ENCODE measurements around the gene RNF168.
"Not testable (repeated sequence)": the region's sequence is repeated elsewhere in the genome, so short reads cannot be mapped to it uniquely, and the experiment has no call there.

RNF168 gene

DNA sequence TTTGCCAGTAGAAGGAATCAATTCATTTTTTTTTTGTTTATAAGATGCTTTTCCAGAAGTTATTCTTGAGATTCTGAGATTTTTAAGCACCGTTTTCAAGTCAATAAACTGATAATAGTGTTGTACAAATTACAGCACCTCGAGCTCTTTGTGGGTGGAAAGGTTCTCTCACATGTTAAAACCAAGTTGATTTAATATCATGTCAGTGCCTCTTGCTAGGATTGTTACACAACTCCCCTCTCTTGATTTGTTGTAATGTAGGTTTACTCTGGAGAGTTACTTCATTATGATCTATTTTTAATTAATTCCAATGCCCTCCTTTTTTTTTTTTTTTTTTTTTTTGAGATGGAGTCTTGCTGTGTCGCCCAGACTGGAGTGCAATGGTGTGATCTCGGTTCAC is 45.5 kb downstream of the RNF168 start:
- TF ChIP-seq, protein P1, sequence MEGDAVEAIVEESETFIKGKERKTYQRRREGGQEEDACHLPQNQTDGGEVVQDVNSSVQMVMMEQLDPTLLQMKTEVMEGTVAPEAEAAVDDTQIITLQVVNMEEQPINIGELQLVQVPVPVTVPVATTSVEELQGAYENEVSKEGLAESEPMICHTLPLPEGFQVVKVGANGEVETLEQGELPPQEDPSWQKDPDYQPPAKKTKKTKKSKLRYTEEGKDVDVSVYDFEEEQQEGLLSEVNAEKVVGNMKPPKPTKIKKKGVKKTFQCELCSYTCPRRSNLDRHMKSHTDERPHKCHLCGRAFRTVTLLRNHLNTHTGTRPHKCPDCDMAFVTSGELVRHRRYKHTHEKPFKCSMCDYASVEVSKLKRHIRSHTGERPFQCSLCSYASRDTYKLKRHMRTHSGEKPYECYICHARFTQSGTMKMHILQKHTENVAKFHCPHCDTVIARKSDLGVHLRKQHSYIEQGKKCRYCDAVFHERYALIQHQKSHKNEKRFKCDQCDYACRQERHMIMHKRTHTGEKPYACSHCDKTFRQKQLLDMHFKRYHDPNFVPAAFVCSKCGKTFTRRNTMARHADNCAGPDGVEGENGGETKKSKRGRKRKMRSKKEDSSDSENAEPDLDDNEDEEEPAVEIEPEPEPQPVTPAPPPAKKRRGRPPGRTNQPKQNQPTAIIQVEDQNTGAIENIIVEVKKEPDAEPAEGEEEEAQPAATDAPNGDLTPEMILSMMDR (IDR thresholded peaks at IDR 0.05; ENCODE audit: low read depth, low read length) = no peak
- no peak for DNase-seq (ENCODE audit: extremely low read depth, low read depth)

DNA sequence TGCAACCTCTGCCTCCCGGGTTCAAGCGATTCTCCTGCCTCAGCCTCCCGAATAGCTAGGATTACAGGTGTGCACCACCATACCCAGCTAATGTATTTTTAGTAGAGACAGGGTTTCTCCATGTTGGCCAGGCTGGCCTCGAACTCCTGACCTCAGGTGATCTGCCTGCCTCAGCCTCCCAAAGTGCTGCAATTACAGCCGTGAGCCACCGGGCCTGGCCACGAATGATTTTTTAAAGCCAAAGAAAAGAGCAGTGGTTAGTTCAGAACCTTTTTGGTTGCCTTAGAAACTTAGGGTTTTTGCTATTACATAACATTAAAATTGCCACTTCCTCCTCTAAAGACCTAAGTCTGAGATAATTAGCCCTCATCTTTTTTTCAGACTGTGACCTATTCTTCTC is 46.1 kb downstream of the RNF168 start:
- DNase-seq (ENCODE audit: extremely low read depth, low read depth) = not testable (repeated sequence)

DNA sequence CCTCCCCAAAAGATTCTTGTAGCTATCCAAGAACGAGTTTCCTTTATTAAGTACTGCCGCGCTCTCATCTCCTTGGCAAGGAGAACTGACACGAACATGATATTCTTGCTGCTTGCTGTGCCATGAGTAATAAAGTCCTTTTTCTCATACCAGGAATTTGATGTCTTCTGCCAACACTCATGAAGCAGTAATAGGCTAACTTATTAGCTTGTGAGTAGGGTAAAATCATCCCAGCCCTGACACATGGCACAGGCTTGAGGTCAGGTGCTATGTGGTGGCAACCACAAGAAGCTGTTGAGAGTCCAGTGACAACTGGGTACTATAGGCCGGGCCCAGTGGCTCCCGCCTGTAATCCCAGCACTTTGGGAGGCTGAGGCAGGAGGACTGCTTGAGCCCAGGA is 48.6 kb downstream of the RNF168 start:
- TF ChIP-seq, protein P1 (IDR thresholded peaks at IDR 0.05; ENCODE audit: low read depth, low read length) = no peak
- no peak for DNase-seq (ENCODE audit: extremely low read depth, low read depth)

DNA sequence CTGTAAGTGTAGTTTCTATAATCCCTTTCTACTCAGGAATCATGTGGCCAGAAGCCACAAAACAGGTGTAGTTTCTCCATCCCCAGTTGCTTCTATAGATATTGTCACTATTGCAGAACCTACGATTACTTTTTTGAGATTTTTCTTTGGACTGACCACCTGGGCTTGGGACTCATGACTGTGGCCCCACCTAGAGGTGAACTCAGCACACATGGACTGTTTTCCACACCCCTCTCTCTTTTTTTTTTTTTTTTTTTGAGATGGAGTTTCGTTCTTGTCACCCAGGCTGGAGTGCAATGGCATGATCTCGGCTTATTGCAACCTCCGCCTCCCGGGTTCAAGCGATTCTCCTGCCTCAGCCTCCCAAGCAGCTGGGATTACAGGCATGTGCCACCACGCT is 58.2 kb downstream of the RNF168 start:
- DNase-seq (ENCODE audit: extremely low read depth, low read depth) = not testable (repeated sequence)

DNA sequence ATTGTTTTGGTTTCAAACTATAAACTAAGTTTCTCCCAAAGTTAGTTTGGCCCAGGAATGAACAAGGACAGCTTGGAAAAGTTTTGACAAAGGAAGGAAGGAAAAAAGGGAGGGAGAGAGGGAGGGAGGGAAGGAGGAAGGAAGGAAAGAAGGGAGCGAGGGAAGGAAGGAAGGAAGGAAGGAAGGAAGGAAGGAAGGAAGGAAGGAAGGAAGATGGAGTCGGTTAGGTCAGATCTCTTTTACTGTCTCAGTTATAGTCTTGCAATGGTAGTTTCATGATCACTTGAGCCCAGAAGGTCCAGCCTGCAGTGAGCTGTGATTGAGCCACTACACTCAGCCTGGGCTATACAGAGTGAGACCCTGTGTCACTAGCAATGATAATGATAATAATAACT is 59.1 kb downstream of the RNF168 start:
- no peak for DNase-seq (ENCODE audit: extremely low read depth, low read depth)
- TF ChIP-seq, protein P1 (IDR thresholded peaks at IDR 0.05; ENCODE audit: low read depth, low read length) = no peak

DNA sequence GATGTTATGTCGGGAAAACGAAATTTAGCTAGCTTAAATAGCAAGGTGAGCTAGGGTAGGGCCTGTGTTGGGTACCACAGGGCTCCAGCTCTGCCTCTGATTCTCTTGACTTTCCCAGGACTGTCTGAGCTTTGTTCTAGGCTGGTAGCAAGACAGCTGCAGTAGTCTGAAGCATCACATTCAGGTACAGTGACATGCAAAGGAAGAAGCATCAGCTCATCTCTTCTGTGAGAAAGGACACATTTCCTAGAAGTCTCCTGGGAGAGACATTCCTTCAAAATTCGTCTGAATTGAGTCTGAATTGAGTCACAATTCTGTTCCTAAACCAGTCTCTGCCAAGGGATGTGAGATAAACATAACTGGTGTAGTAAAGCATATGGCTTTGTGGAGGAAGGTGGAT is 62.9 kb downstream of the RNF168 start:
- TF ChIP-seq, protein P1 (IDR thresholded peaks at IDR 0.05; ENCODE audit: low read depth, low read length) = no peak
- no peak for DNase-seq (ENCODE audit: extremely low read depth, low read depth)

DNA sequence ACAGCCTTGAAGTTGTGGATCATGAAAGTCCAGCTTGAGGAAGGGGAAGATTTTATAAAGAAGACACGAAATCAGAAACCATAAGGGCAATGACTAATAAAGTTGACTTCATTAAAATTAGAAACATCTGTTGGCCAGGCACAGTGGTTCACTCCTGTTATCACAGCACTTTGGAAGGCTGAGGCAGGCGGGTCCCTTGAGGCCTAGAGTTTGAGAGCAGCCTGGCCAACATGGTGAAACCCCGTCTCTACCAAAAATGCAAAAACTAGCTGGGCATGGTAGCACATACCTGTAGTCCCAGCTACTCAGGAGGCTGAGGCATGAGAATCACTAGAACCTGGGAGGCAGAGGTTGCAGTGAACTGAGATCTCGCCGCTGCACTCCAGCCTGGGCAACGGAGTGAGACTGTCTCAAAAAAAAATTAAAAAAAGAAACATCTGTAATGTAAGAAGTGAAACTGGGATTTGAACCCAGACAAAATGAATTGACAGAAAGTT is 63.5 kb downstream of the RNF168 start:
- DNase-seq (ENCODE audit: extremely low read depth, low read depth) = peak; percentile 65
- TF ChIP-seq, protein P1 (IDR thresholded peaks at IDR 0.05; ENCODE audit: low read depth, low read length) = no peak

DNA sequence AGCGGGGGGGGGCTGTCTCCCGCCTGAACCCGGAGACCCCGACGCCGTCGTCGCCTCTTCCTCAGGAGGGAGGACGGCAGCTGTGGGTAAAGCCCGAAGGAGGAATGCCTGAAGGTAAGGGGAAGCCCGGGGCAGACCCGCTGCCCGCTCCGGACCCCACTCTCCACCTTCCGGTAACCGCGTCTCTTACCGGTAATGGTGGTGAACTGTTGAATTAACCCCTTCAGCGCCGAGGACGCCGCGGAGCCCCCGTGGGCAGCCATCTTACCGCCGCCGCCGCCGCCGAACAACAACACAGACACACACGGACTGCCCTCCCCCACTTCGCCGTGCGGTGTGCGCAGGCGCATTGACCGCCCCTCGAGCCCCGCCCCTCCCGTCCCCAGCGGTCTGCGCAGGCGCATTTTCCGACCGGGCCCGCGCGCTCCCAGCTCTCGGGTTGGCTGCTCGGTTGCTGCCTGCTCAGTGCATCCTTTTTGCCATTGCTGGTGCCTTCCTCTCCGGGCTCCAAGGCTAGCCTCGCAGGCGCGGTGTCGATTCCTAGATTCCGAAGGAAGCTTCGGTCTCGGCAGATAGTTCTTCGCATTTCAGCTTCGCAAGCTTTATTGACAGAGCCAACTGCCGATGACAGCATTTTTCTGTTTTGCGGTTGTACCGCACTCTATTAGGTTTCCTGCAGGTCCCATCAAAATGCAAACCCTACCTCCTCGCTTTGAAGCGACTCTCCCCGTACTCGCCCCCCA is 71.3 kb downstream of the RNF168 start, which contains the start of gene UBXN7:
UBXN7 (minus strand) TSS at position 291 of the 743 bp plus-strand sequence; CDS start at position 263, 28 bp downstream.
- peak; percentile 80 for DNase-seq (ENCODE audit: extremely low read depth, low read depth)
- TF ChIP-seq, protein P1 (IDR thresholded peaks at IDR 0.05; ENCODE audit: low read depth, low read length) = no peak

Data from AG09319 (cell line).